ENCODE measurements around the gene RNF144A. TPM values are rescaled to one million over a fixed set of nuclear protein-coding genes. Genes with fewer than 3 reads are reported as not detected.

RNF144A gene
- total RNA-seq, 6 donors from 2014 or later = 9.9 to 20.7 (median 13.4) TPM

- H3K27ac ChIP-seq = peak overlapping the region; percentile 26 to 69 (median 68)
- TF ChIP-seq POLR2AphosphoS5 (IDR thresholded peaks at IDR 0.05) (peak in 1 of 2 donors; percentile 24), CTCF (IDR thresholded peaks at IDR 0.05) (peak in 5 of 6 experiments; percentile 11 to 53 (median 36)), POLR2A (IDR thresholded peaks at IDR 0.05) (no peak)
- H3K36me3 ChIP-seq = no peaks in the 10 kb centered on the region
- ATAC-seq (ENCODE audit: low FRiP score in 2 of 2) (peak; percentile 76 to 80), DNase-seq (peak; percentile 71 to 85)
- H3K9me3 ChIP-seq = no peaks in the 10 kb centered on the region
- no peaks in the 10 kb centered on the region for H3K27me3 ChIP-seq
- WGBS, 2 donors = 38 to 40% methylated on average over 12 to 24 of the region's 24 CpGs
- H3K4me3 ChIP-seq = peak overlapping the region in 2 of 4 donors; percentile 15 to 19
- H3K4me1 ChIP-seq = peaks cover 19 to 34% (median 23%) of the 10 kb centered on the region in 4 donors
Observed at GRCh38 chr2:7007846-7008741, 90.9 kb downstream of the RNF144A start.

- no peaks in the 10 kb centered on the region for H3K9me3 ChIP-seq
- 94 to 95% methylated on average over 10 to 11 of the region's 11 CpGs for WGBS, 2 donors
- H3K27me3 ChIP-seq = no peaks in the 10 kb centered on the region
- DNase-seq = no peak
- ATAC-seq (ENCODE audit: low FRiP score in 2 of 2) = no peak
- H3K27ac ChIP-seq = peak overlapping the region in 2 of 4 donors; percentile 21 to 69
- no peaks in the 10 kb centered on the region for H3K36me3 ChIP-seq
- no peak overlapping the region for H3K4me3 ChIP-seq
- TF ChIP-seq POLR2A (IDR thresholded peaks at IDR 0.05) (no peak), POLR2AphosphoS5 (IDR thresholded peaks at IDR 0.05) (no peak), EP300 (IDR thresholded peaks at IDR 0.05) (no peak), CTCF (IDR thresholded peaks at IDR 0.05) (no peak)
- H3K4me1 ChIP-seq = peaks cover 19 to 32% (median 23%) of the 10 kb centered on the region in 4 donors
Observed at GRCh38 chr2:7009207-7009911, 92.1 kb downstream of the RNF144A start.

- Histone ChIP-seq H3K27ac (no peak overlapping the region), H3K4me1 (peaks cover 17 to 26% (median 21%) of the 10 kb centered on the region in 4 donors)
- ATAC-seq (ENCODE audit: low FRiP score in 2 of 2) = peak in 1 of 2 donors; percentile 39
Observed at GRCh38 chr2:7010391-7011054, 93.3 kb downstream of the RNF144A start.

More at GRCh38 chr2:7010391-7011054, 93.3 kb downstream of the RNF144A start:
- Histone ChIP-seq H3K36me3 (no peaks in the 10 kb centered on the region), H3K27me3 (no peaks in the 10 kb centered on the region), H3K9me3 (no peaks in the 10 kb centered on the region), H3K4me3 (no peak overlapping the region)
- no peak for DNase-seq
- TF ChIP-seq EP300 (IDR thresholded peaks at IDR 0.05) (no peak), CTCF (IDR thresholded peaks at IDR 0.05) (no peak), POLR2AphosphoS5 (IDR thresholded peaks at IDR 0.05) (no peak), POLR2A (IDR thresholded peaks at IDR 0.05) (no peak)
- 69 to 72% methylated on average over 10 of the region's 10 CpGs for WGBS, 2 donors
